Mesodermal cell (in vitro differentiated cells): ENCODE results near the gene NEDD9.

Experiments
- H3K27ac ChIP-seq: 2 replicates; pipeline ENCODE4 v1.7.0; 2013; ENCODE audit warnings: mild to moderate bottlenecking, low read depth, low read length, moderate library complexity; ENCODE audit not compliant: severe bottlenecking
- H3K36me3 ChIP-seq: 2 replicates; pipeline ENCODE4 v1.7.1; 2013; ENCODE audit warnings: mild to moderate bottlenecking, low read length, moderate library complexity; ENCODE audit not compliant: control insufficient read depth, insufficient read depth
- H3K4me1 ChIP-seq: one replicate; pipeline ENCODE4 v1.7.1; 2013; ENCODE audit warnings: mild to moderate bottlenecking, low read length; ENCODE audit not compliant: insufficient read depth, control insufficient read depth, poor library complexity, severe bottlenecking
- H3K4me3 ChIP-seq: 2 replicates; pipeline ENCODE4 v1.7.0; 2013; ENCODE audit warnings: low read length, control low read depth, mild to moderate bottlenecking; ENCODE audit not compliant: insufficient read depth, poor library complexity, severe bottlenecking; ENCODE audit errors: extremely low read depth
- H3K9me3 ChIP-seq: 2 replicates; pipeline ENCODE4 v1.7.1; 2013; ENCODE audit warnings: mild to moderate bottlenecking, low read length, moderate library complexity; ENCODE audit not compliant: control insufficient read depth
- WGBS, 2 experiments: methylation state at CpG; one replicate each; pipeline ENCODE4 v1.1.5; 2013; ENCODE audit warnings: missing lambda C conversion rate in 2 of 2; ENCODE audit not compliant: insufficient coverage in 2 of 2; 5-methylcytosine and 5-hydroxymethylcytosine counted together

The NEDD9 gene

GRCh38 chr6:11215773-11216172, 16.7 kb downstream of the NEDD9 start:
- Histone ChIP-seq H3K4me1 (peaks cover 55% of the 10 kb centered on the region), H3K36me3 (peaks cover 74% of the 10 kb centered on the region), H3K9me3 (no peaks in the 10 kb centered on the region), H3K4me3 (no peak overlapping the region), H3K27ac (no peak overlapping the region)
- WGBS, 2 experiments: 94 to 98% methylated on average over 2 to 6 of the region's 7 CpGs

- 95 to 96% methylated on average over 6 to 9 of the region's 9 CpGs for WGBS, 2 experiments
- no peak overlapping the region for H3K27ac ChIP-seq
These were observed 17.6 kb downstream of the NEDD9 start for GRCh38 chr6:11214901-11215300.

GRCh38 chr6:11214084-11214833, 18.2 kb downstream of the NEDD9 start:
- 91 to 93% methylated on average over 14 of the region's 16 CpGs for WGBS, 2 experiments
- H3K9me3 ChIP-seq: no peaks in the 10 kb centered on the region
- no peak overlapping the region for H3K27ac ChIP-seq
- peaks cover 47% of the 10 kb centered on the region for H3K4me1 ChIP-seq
- peaks cover 79% of the 10 kb centered on the region for H3K36me3 ChIP-seq
- H3K4me3 ChIP-seq: no peak overlapping the region

More at GRCh38 chr6:11214901-11215300, 17.6 kb downstream of the NEDD9 start:
- Histone ChIP-seq H3K4me1 (peaks cover 51% of the 10 kb centered on the region), H3K9me3 (no peaks in the 10 kb centered on the region), H3K4me3 (no peak overlapping the region), H3K36me3 (peaks cover 74% of the 10 kb centered on the region)

GRCh38 chr6:11213422-11214021, 18.9 kb downstream of the NEDD9 start:
- WGBS, 2 experiments: 89 to 98% methylated on average over 6 to 11 of the region's 12 CpGs
- H3K36me3 ChIP-seq: peaks cover 83% of the 10 kb centered on the region

GRCh38 chr6:11212664-11213063, 19.8 kb downstream of the NEDD9 start:
- 86 to 96% methylated on average over 4 of the region's 4 CpGs for WGBS, 2 experiments
- Histone ChIP-seq H3K27ac (no peak overlapping the region), H3K4me1 (peaks cover 33% of the 10 kb centered on the region), H3K36me3 (peaks cover 90% of the 10 kb centered on the region), H3K9me3 (no peaks in the 10 kb centered on the region), H3K4me3 (no peak overlapping the region)

More at GRCh38 chr6:11213422-11214021, 18.9 kb downstream of the NEDD9 start:
- H3K9me3 ChIP-seq: no peaks in the 10 kb centered on the region
- no peak overlapping the region for H3K27ac ChIP-seq
- peaks cover 42% of the 10 kb centered on the region for H3K4me1 ChIP-seq
- H3K4me3 ChIP-seq: no peak overlapping the region

- WGBS, 2 experiments: 100% methylated on average over 1 of the region's 2 CpGs
- peaks cover 38% of the 10 kb centered on the region for H3K4me1 ChIP-seq
- H3K36me3 ChIP-seq: peaks cover 79% of the 10 kb centered on the region
- no peak overlapping the region for H3K27ac ChIP-seq
- no peak overlapping the region for H3K4me3 ChIP-seq
- no peaks in the 10 kb centered on the region for H3K9me3 ChIP-seq
These were observed 21.2 kb downstream of the NEDD9 start for GRCh38 chr6:11211254-11211653.

GRCh38 chr6:11210386-11211138, 21.9 kb downstream of the NEDD9 start:
- Histone ChIP-seq H3K9me3 (no peaks in the 10 kb centered on the region), H3K4me3 (no peak overlapping the region), H3K4me1 (peaks cover 31% of the 10 kb centered on the region), H3K27ac (no peak overlapping the region), H3K36me3 (peaks cover 79% of the 10 kb centered on the region)
- WGBS, 2 experiments: 91% methylated on average over 1 of the region's 2 CpGs; no CpG with 5 or more reads in 1 of the 2 experiments

GRCh38 chr6:11209906-11210305, 22.6 kb downstream of the NEDD9 start:
- H3K36me3 ChIP-seq: peaks cover 73% of the 10 kb centered on the region
- 100% methylated on average over 1 of the region's 1 CpG; no CpG with 5 or more reads in 1 of the 2 experiments for WGBS, 2 experiments
- no peaks in the 10 kb centered on the region for H3K9me3 ChIP-seq

GRCh38 chr6:11209369-11209768, 23.1 kb downstream of the NEDD9 start:
- Histone ChIP-seq H3K4me1 (peaks cover 30% of the 10 kb centered on the region), H3K27ac (no peak overlapping the region), H3K9me3 (no peaks in the 10 kb centered on the region), H3K36me3 (peaks cover 71% of the 10 kb centered on the region), H3K4me3 (no peak overlapping the region)
- WGBS, 2 experiments: 92 to 95% methylated on average over 2 to 3 of the region's 5 CpGs

More at GRCh38 chr6:11209906-11210305, 22.6 kb downstream of the NEDD9 start:
- Histone ChIP-seq H3K27ac (no peak overlapping the region), H3K4me3 (no peak overlapping the region), H3K4me1 (peaks cover 30% of the 10 kb centered on the region)

GRCh38 chr6:11208854-11209253, 23.6 kb downstream of the NEDD9 start:
- Histone ChIP-seq H3K4me3 (no peak overlapping the region), H3K4me1 (peaks cover 30% of the 10 kb centered on the region), H3K9me3 (no peaks in the 10 kb centered on the region), H3K36me3 (peaks cover 72% of the 10 kb centered on the region), H3K27ac (no peak overlapping the region)
- no CpG with 5 or more reads among the region's 1 CpG for WGBS, 2 experiments
